Activated CD8-positive, alpha-beta memory T cell treated with anti-CD3 and anti-CD28 coated beads for 4 hours (primary cell): ENCODE measurements around the gene KERA.
"Not testable (repeated sequence)": the region's sequence is repeated elsewhere in the genome, so short reads cannot be mapped to it uniquely, and the experiment has no call there.

Source experiments
- DNase-seq, 2 donors: peaks; one replicate each; pipeline ENCODE4 v3.0.0-alpha.2; 2020; ENCODE audit warnings: low read depth in 2 of 2

The KERA gene

GRCh38 chr12:91057368-91058165 lies at the start of gene KERA:
KERA (minus strand) TSS chr12:91058024; CDS start chr12:91056281, 1,743 bp downstream.
- no peak for DNase-seq

GRCh38 chr12:91106283-91106682 lies 48.5 kb upstream of the KERA start:
- DNase-seq = no peak

- no peak for DNase-seq
Measured at GRCh38 chr12:91105807-91106206, 48.0 kb upstream of the KERA start.

GRCh38 chr12:91104812-91105466 lies 47.1 kb upstream of the KERA start:
- no peak for DNase-seq

- no peak for DNase-seq
Measured at GRCh38 chr12:91103624-91104023, 45.8 kb upstream of the KERA start.

GRCh38 chr12:91103101-91103500 lies 45.3 kb upstream of the KERA start:
- no peak for DNase-seq

- DNase-seq = no peak
Measured at GRCh38 chr12:91100906-91101305, 43.1 kb upstream of the KERA start.

GRCh38 chr12:91099836-91100235 lies 42.0 kb upstream of the KERA start:
- no peak for DNase-seq

GRCh38 chr12:91099341-91099740 lies 41.5 kb upstream of the KERA start:
- DNase-seq = no peak

GRCh38 chr12:91098941-91099340 lies 41.1 kb upstream of the KERA start:
- DNase-seq = no peak

- DNase-seq = no peak
Measured at GRCh38 chr12:91098461-91098860, 40.6 kb upstream of the KERA start.

- no peak for DNase-seq
Measured at GRCh38 chr12:91094957-91095356, 37.1 kb upstream of the KERA start.

GRCh38 chr12:91094032-91094662 lies 36.3 kb upstream of the KERA start:
- DNase-seq = no peak

GRCh38 chr12:91093341-91093740 lies 35.5 kb upstream of the KERA start:
- no peak for DNase-seq

GRCh38 chr12:91091916-91092715 lies 34.3 kb upstream of the KERA start:
- no peak for DNase-seq

GRCh38 chr12:91089953-91090352 lies 32.1 kb upstream of the KERA start:
- DNase-seq = not testable (repeated sequence)

GRCh38 chr12:91080041-91080440 lies 22.2 kb upstream of the KERA start:
- DNase-seq = no peak

GRCh38 chr12:91078501-91078900 lies 20.7 kb upstream of the KERA start:
- no peak for DNase-seq

GRCh38 chr12:91077228-91077954 lies 19.6 kb upstream of the KERA start:
- DNase-seq = no peak

GRCh38 chr12:91074851-91075250 lies 17.0 kb upstream of the KERA start:
- no peak for DNase-seq

GRCh38 chr12:91074154-91074709 lies 16.4 kb upstream of the KERA start:
- no peak for DNase-seq
